GM19351 (cell line): Measurements from ENCODE around the gene MSH6.

ENCODE experiments used
- ATAC-seq: cut with Tn5 transposase; IDR thresholded peaks from one replicate; pipeline ENCODE4 v1.9.1; 2021; ENCODE audit warnings: mild to moderate bottlenecking, moderate library complexity; ENCODE audit not compliant: unreplicated experiment

MSH6 gene

GRCh38 chr2:47782671-47783485 is at the start of gene MSH6:
Gene MSH6 (plus strand): TSS chr2:47783145. CDS start chr2:47783234, 89 bp downstream.
- ATAC-seq = peak; percentile 77

- ATAC-seq = no peak
Observed at GRCh38 chr2:47735136-47735869, 47.6 kb upstream of the MSH6 start.

GRCh38 chr2:47735912-47736311 is 47.0 kb upstream of the MSH6 start:
- ATAC-seq = no peak

GRCh38 chr2:47737191-47737975 is 45.6 kb upstream of the MSH6 start:
- ATAC-seq = no peak

GRCh38 chr2:47738331-47738730 is 44.6 kb upstream of the MSH6 start:
- no peak for ATAC-seq

GRCh38 chr2:47741101-47741500 is 41.8 kb upstream of the MSH6 start:
- ATAC-seq = no peak

- ATAC-seq = no peak
Observed at GRCh38 chr2:47741637-47742036, 41.3 kb upstream of the MSH6 start.

GRCh38 chr2:47744074-47744473 is 38.9 kb upstream of the MSH6 start:
- no peak for ATAC-seq

- ATAC-seq = no peak
Observed at GRCh38 chr2:47747878-47748277, 35.1 kb upstream of the MSH6 start.

- ATAC-seq = peak; percentile 29
Observed at GRCh38 chr2:47751856-47752414, 31.0 kb upstream of the MSH6 start.

GRCh38 chr2:47767497-47767844 is 15.5 kb upstream of the MSH6 start:
- no peak for ATAC-seq

GRCh38 chr2:47767880-47768609 is 14.9 kb upstream of the MSH6 start:
- ATAC-seq = peak; percentile 71

- ATAC-seq = no peak
Observed at GRCh38 chr2:47769318-47769717, 13.6 kb upstream of the MSH6 start.

- ATAC-seq = no peak
Observed at GRCh38 chr2:47771211-47771610, 11.7 kb upstream of the MSH6 start.

GRCh38 chr2:47772343-47772742 is 10.6 kb upstream of the MSH6 start:
- ATAC-seq = no peak

- no peak for ATAC-seq
Observed at GRCh38 chr2:47774567-47774966, 8.4 kb upstream of the MSH6 start.

- no peak for ATAC-seq
Observed at GRCh38 chr2:47777277-47777937, 5.5 kb upstream of the MSH6 start.

GRCh38 chr2:47778698-47779425 is 4.1 kb upstream of the MSH6 start:
- ATAC-seq = no peak

- ATAC-seq = no peak
Observed at GRCh38 chr2:47779426-47779790, 3.5 kb upstream of the MSH6 start.

GRCh38 chr2:47782381-47782670 is 619 bp upstream of the MSH6 start:
- ATAC-seq = no peak
